Aorta (tissue), 5 donors: ENCODE data around the gene GET4. TPM values are rescaled to one million over a fixed set of nuclear protein-coding genes. Genes with fewer than 3 reads are reported as not detected.

Experiments
- ATAC-seq: fragments of 200-7000 bp; cut with Tn5 transposase; one replicate; pipeline ENCODE4 v1.9.1; 2022; ENCODE audit warnings: moderate library complexity; ENCODE audit not compliant: low FRiP score
- DNase-seq, 2 donors: peaks; one replicate each; pipeline ENCODE4 v3.0.0-alpha.2; 2020
- H3K27ac ChIP-seq, 2 donors: one replicate each; pipeline ENCODE4 v1.5.1; 2013; ENCODE audit warnings: low read length in 2 of 2, mild to moderate bottlenecking in 2 of 2, moderate library complexity in 2 of 2, control low read depth in 1 of 2, inconsistent platforms in 1 of 2, low read depth in 1 of 2
- H3K27me3 ChIP-seq, 2 donors: one replicate each; pipeline ENCODE4 v1.6.1; 2013; ENCODE audit warnings: control low read depth in 1 of 2, low read length in 1 of 2, mild to moderate bottlenecking in 1 of 2, moderate library complexity in 1 of 2; ENCODE audit not compliant: insufficient read depth in 2 of 2, control insufficient read depth in 1 of 2
- H3K36me3 ChIP-seq, 2 donors: one replicate each; pipeline ENCODE4 v1.6.1; 2013; ENCODE audit warnings: control low read depth in 1 of 2, low read length in 1 of 2, mild to moderate bottlenecking in 1 of 2; ENCODE audit not compliant: insufficient read depth in 2 of 2, control insufficient read depth in 1 of 2
- H3K4me1 ChIP-seq, 2 donors: one replicate each; pipeline ENCODE4 v1.6.1; 2013; ENCODE audit warnings: low read length in 2 of 2, control low read depth in 1 of 2, mild to moderate bottlenecking in 1 of 2, moderate library complexity in 1 of 2; ENCODE audit not compliant: insufficient read depth in 2 of 2, control insufficient read depth in 1 of 2
- H3K4me3 ChIP-seq, 2 donors: one replicate each; pipeline ENCODE4 v1.5.1; 2013; ENCODE audit warnings: low read length in 2 of 2, control low read depth in 1 of 2, mild to moderate bottlenecking in 1 of 2
- H3K9me3 ChIP-seq: one replicate; pipeline ENCODE4 v1.6.1; 2013; ENCODE audit warnings: mild to moderate bottlenecking, low read length; ENCODE audit not compliant: control insufficient read depth
- WGBS, 2 donors: extraction: QIAGEN DNeasy Blood & Tissue Kit; methylation state at CpG; one replicate each; pipeline ENCODE4 v1.1.7; 2013; 5-methylcytosine and 5-hydroxymethylcytosine counted together
- intact Hi-C, 2 donors: fragments of 100-400 bp; cut with DNase I; formaldehyde crosslinking; loops; one replicate each; pipeline versions ENCODE4 v1.14.2 to v1.15.0; 2022
- polyA plus RNA-seq, 2 donors: library from polyadenylated mRNA; stranded (reverse); fragments of 200-250 nt; gene quantifications; one replicate each; pipeline ENCODE4 v1.2.3, GENCODE V29; 2013
- total RNA-seq, 2 donors: library from RNA; stranded (reverse); fragmentation: NEBNext Ultra II Directional; extraction: Animal tissue kit (Norgen Biotek cat#: 25700); gene quantifications; one replicate each; pipeline ENCODE4 v1.2.1, GENCODE V29; 2021
- donor health status: healthy with polysubstance abuse.
- donor health status: Bipolar disorder and iron deficiency.
- donor health status: DM: no; HTN: no; CAD: no.
- donor health status: DM: no; HTN: no; CAD: no.
- donor health status: DM: yes; HTN: yes; CAD: no.

The GET4 gene
- total and polyA plus RNA-seq, 4 donors: 16.5 to 58.3 (median 21.3) TPM

GRCh38 chr7:849781-850180, 26.6 kb upstream of the GET4 start:
- H3K9me3 ChIP-seq: no peaks in the 10 kb centered on the region
- peaks cover 0 to 19% of the 10 kb centered on the region in 2 donors for H3K36me3 ChIP-seq
- DNase-seq (no peak), ATAC-seq (no peak)
- intact Hi-C loops: no loop called here
- no peaks in the 10 kb centered on the region for H3K4me1 ChIP-seq
- H3K4me3 ChIP-seq: no peak overlapping the region
- H3K27ac ChIP-seq: no peak overlapping the region
- H3K27me3 ChIP-seq: no peaks in the 10 kb centered on the region
- WGBS, 2 donors: 92% methylated on average over 19 of the region's 19 CpGs

DNA sequence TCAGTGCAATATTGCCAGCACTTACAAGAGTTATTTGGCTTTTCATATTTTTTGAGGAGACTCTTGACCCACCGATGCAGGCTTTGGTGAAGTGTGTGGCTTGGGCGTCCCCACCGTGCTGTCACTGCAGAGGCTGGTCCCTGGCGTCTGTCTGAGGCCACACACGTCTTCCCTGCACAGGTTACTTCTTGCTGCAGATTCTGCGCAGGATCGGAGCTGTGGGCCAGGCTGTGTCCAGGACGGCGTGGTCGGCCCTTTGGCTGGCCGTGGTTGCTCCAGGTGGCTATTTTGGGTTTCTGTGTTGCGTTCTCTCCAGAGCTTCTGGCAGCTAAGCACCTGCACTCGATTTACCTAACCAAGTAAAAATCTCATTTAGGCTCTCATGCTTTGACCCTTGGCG, 25.1 kb upstream of the GET4 start:
- no peaks in the 10 kb centered on the region for H3K9me3 ChIP-seq
- H3K4me1 ChIP-seq: no peaks in the 10 kb centered on the region
- no peak overlapping the region for H3K4me3 ChIP-seq
- H3K27ac ChIP-seq: no peak overlapping the region
- 83 to 86% methylated on average over 14 of the region's 14 CpGs for WGBS, 2 donors
- no peak for ATAC-seq
- DNase-seq: no peak
- no peaks in the 10 kb centered on the region for H3K27me3 ChIP-seq
- peaks cover 0 to 18% of the 10 kb centered on the region in 2 donors for H3K36me3 ChIP-seq
- intact Hi-C loops: no loop called here

DNA sequence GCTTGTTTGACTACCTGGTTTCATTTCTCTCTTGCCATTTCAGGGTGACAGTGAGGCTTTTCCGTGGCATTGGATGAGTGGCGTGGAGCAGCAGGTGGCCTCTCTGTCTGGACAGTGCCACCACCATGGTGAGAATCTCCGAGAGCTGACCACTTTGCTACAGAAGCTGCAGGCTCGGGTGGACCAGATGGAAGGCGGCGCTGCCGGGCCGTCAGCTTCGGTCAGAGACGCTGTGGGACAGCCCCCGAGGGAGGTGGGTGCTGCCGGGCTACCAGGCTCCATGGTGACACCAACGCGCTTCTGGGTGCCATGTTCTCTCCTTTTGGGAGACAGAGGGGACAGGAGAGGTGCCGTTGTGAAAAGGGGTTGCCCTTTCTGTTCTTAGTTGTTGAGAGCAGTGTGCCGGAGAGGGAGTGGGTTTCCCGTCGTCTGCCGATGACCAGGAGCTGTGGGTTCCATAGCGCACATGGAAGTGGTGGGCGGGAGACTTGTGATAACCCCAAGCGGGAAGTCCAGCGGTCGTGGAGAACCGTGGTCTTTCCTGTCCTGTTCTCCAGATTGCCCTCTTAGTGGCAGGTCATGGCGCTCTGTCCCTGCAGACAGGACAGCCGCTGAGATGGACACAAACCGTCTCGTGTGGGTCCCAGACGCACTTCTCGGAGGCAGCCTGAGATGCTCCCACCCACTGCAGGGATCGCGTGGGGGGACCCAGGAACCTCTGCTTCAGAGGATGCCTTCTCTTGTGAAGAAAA, 22.8 kb upstream of the GET4 start:
- H3K4me3 ChIP-seq: no peak overlapping the region
- no peaks in the 10 kb centered on the region for H3K27me3 ChIP-seq
- ATAC-seq: no peak
- no peaks in the 10 kb centered on the region for H3K4me1 ChIP-seq
- 87 to 88% methylated on average over 33 of the region's 33 CpGs for whole genome bisulfite sequencing, 2 donors
- no peak for DNase-seq
- no peak overlapping the region for H3K27ac ChIP-seq
- intact Hi-C loops: no loop called here
- no peaks in the 10 kb centered on the region for H3K9me3 ChIP-seq
- peaks cover 0 to 20% of the 10 kb centered on the region in 2 donors for H3K36me3 ChIP-seq

DNA sequence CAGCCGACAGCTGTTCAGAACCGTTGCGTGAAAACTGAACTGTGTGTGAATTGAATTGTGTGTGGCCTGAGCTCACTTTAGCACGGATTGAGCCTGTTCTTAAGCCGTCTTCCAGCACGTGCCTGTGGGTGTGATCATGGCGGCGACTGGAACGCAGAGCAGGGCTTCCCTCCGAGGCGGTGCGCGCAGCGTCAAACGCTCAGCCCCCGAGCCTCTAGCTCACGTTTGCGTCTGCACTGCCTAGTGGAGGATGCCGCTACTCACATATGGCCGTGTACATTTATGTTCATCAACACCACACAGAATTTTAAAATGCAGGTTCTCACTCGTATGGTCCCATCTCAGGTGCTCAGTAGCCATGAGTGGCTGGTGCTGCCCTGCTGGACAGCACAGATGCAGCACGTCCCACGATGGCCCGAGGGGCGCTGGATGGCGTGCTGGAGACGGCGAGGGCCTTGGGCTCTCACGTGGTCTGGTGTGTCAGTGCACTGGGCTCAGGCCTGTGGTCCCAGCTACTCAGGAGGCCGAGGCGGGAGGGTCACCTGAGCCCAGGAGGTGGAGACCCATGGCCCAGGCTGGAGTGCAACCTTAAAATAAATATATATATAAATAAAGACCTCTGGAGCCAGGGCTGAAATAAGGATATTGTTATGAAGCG, 22.1 kb upstream of the GET4 start:
- DNase-seq: no peak
- Histone ChIP-seq H3K9me3 (no peaks in the 10 kb centered on the region), H3K27ac (no peak overlapping the region), H3K27me3 (no peaks in the 10 kb centered on the region), H3K4me3 (no peak overlapping the region), H3K36me3 (peaks cover 0 to 20% of the 10 kb centered on the region in 2 donors), H3K4me1 (no peaks in the 10 kb centered on the region)
- WGBS, 2 donors: 91 to 94% methylated on average over 32 of the region's 32 CpGs
- ATAC-seq: no peak
- intact Hi-C loops: no loop called here

GRCh38 chr7:855686-856369, 20.5 kb upstream of the GET4 start:
- Histone ChIP-seq H3K27ac (no peak overlapping the region), H3K36me3 (peaks cover 0 to 21% of the 10 kb centered on the region in 2 donors), H3K4me1 (no peaks in the 10 kb centered on the region), H3K4me3 (no peak overlapping the region), H3K9me3 (no peaks in the 10 kb centered on the region), H3K27me3 (no peaks in the 10 kb centered on the region)
- ATAC-seq (peak; percentile 34), DNase-seq (peak in 1 of 2 donors; percentile 26)
- WGBS, 2 donors: 90 to 94% methylated on average over 24 to 29 of the region's 29 CpGs
- intact Hi-C loops: no loop called here

- Histone ChIP-seq H3K27ac (no peak overlapping the region), H3K4me3 (no peak overlapping the region), H3K36me3 (peaks cover 0 to 26% of the 10 kb centered on the region in 2 donors), H3K27me3 (no peaks in the 10 kb centered on the region), H3K4me1 (no peaks in the 10 kb centered on the region), H3K9me3 (no peaks in the 10 kb centered on the region)
- intact Hi-C loops: no loop called here
- WGBS, 2 donors: 85 to 86% methylated on average over 30 of the region's 30 CpGs
- DNase-seq: peak in 1 of 2 donors; percentile 34
- ATAC-seq: no peak
Observed at GRCh38 chr7:856444-857095, 19.8 kb upstream of the GET4 start.

DNA sequence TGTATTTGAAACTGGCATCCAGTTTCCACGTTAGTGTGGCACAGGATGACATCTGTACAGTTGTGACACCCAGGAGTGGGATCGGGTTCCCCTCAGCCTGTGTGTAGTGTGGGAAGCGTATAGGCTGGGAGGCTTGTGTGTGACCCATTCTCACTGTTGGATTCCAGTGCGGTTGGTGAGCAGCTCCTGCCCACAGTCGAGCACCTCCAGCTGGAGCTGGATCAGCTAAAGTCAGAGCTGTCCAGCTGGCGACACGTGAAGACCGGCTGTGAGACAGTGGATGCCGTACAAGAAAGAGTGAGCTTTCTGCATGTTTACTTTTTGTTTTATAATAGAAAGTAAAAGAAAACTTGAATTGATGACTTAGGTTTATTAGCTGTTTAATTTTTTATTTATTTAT, 18.7 kb upstream of the GET4 start:
- Histone ChIP-seq H3K4me3 (no peak overlapping the region), H3K9me3 (no peaks in the 10 kb centered on the region), H3K27me3 (no peaks in the 10 kb centered on the region), H3K4me1 (no peaks in the 10 kb centered on the region), H3K27ac (no peak overlapping the region), H3K36me3 (peaks cover 0 to 26% of the 10 kb centered on the region in 2 donors)
- DNase-seq (no peak), ATAC-seq (no peak)
- WGBS, 2 donors: 66 to 78% methylated on average over 9 of the region's 9 CpGs
- intact Hi-C loops: no loop called here

- no peak overlapping the region for H3K27ac ChIP-seq
- intact Hi-C loops: no loop called here
- no peaks in the 10 kb centered on the region for H3K9me3 ChIP-seq
- ATAC-seq: no peak
- no peak for DNase-seq
- 77 to 80% methylated on average over 16 of the region's 16 CpGs for WGBS, 2 donors
- no peaks in the 10 kb centered on the region for H3K27me3 ChIP-seq
- H3K36me3 ChIP-seq: peaks cover 0 to 18% of the 10 kb centered on the region in 2 donors
- no peaks in the 10 kb centered on the region for H3K4me1 ChIP-seq
- no peak overlapping the region for H3K4me3 ChIP-seq
Observed at GRCh38 chr7:859359-860030, 16.9 kb upstream of the GET4 start.
